GM11168 (cell line): Measurements from ENCODE around the gene IQCF5.
"Not testable (repeated sequence)": the region's sequence is repeated elsewhere in the genome, so short reads cannot be mapped to it uniquely, and the experiment has no call there.

ENCODE experiments used
- in situ Hi-C: fragments of 300-500 bp; cut with MboI; formaldehyde crosslinking; loops from one replicate; pipeline ENCODE4 v1.12.0; 2022; ENCODE audit warnings: low sequenced_read_pairs; ENCODE audit not compliant: unreplicated experiment

IQCF5 gene

DNA sequence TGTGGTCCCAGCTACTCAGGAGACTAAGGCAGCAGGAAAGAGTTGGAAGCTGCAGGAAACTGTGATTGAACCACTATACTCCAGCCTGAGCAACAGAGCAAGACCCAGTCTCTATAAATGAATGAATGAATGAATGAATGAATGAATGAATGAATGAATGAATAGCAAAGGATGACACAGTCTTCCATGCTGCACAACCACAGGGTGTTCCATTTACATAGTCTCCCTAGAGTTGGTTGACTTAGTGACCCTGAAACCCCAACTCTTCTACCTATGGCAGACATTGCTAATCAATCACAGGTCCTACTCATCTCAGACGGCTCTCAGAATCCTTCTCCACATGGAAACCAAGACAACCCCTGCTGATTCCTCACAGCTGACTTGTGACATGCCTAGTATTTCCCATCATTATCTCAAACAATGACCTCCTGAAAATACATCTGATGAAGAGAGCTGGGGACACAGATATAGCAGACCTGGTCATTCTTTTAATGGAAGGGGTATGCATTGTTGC, 2.1 kb downstream of the IQCF5 start:
- in situ Hi-C loops, result no loop called here

GRCh38 chr3:51869304-51869703, 6.1 kb downstream of the IQCF5 start:
- in situ Hi-C loops, result no loop called here

DNA sequence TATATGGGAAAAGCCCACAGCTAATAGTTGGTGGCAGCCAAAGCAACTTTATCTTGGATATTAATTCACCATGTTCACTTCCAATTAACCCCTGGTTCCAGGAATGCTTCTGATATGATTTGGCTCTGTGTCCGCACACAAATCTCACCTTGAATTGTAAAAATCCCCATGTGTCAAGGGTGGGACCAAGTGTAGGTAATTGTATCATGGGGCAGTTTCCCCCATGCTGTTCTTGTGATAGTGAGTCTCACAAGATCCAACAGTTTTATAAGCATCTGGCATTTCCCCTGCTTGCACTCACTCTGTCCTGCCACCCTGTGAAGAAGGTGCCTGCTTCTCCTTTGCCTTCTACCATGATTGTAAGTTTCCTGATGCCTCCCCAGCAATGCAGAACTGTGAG, 6.5 kb downstream of the IQCF5 start:
- in situ Hi-C loops, result not testable (repeated sequence)

DNA sequence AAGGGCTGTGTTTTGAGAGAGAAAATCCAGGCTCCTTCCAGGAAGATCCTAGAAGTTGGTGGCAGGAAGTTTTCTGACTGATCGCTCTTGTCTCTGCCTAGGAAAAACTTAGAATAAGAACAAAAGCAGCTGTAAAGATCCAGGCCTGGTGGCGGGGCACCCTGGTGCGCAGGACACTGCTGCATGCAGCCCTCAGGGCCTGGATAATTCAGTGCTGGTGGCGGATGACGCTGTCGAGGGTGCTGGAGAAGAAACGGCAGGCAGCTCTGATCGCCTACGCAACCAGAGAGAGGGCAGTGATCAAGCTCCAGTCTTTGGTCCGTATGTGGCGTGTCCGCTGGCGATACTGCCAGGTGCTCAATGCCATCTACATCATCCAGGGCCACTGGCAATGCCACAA, 12.5 kb downstream of the IQCF5 start:
- in situ Hi-C loops, result no loop called here

DNA sequence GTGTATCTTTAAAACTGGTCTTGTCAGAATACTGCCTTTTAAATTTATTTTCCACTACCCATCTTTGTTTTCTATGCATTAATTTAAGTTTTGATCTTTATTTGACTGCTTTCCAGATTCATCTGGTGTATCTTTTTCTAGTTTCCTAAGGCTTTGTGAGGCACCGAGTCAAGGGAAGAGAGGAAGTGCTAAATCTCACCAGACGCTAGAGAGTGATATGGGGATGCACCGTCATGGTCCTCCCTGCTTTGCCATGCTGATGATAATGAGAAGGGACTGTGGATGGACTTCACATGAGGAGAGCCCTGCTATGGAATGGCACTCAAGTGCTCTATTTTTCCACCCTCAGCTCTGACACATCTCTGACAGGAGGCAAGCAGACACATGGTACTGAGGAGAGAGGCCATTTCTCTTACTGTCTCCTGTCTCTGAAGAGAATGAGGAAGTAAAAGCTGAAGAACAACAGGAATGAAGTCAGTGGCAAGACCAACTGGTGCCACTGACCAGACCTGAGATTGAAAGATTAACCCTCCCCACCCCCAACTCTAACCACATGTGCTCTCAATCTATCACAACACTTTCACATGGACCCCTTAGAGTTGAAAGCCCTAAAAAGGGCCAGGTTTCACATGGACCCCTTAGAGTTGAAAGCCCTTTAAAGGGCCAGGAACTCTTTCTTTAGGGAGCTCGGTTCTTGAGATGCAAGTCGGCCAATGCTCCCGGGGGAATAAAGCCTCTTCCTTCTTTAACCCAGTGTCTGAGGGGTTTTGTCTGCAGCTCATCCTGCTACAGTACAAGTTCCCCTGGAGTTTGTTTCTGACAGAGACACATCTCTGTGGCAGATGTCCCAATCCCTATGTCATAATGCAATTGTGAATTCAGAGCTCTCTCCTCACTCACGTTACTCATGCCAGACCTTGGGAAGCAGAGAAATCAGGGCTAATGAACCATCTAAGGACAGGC, 14.4 kb downstream of the IQCF5 start, which contains the start of gene IQCF2:
TSS of gene IQCF2 (plus strand) at position 913 of the 963 bp plus-strand sequence. CDS start 52 bp downstream, outside the sequence.
- in situ Hi-C loops, result no loop called here

- in situ Hi-C loops, result not testable (repeated sequence)
Measured at GRCh38 chr3:51855411-51855810, 20.0 kb downstream of the IQCF5 start.

- in situ Hi-C loops, result no loop called here
Measured at GRCh38 chr3:51845129-51845528, 30.3 kb downstream of the IQCF5 start.

DNA sequence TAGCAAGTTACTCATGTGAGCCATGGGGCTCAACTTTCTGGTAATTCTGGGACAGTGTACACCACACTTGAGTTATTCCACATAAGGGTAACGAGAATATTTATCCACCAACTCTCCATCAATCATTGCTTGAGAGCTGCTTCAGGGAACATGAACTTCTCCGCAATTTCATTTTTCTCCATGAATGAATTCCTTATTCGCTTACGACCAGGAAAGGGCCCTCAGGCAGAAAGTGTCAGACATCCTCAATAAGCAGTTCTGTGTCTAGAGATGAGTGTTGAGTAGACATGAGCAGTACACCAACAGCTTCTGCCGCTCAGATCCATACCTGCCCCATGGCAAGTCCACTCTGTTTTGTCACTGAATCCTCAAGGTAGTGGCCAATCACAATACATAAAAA, 38.8 kb downstream of the IQCF5 start:
- in situ Hi-C loops, result no loop called here

DNA sequence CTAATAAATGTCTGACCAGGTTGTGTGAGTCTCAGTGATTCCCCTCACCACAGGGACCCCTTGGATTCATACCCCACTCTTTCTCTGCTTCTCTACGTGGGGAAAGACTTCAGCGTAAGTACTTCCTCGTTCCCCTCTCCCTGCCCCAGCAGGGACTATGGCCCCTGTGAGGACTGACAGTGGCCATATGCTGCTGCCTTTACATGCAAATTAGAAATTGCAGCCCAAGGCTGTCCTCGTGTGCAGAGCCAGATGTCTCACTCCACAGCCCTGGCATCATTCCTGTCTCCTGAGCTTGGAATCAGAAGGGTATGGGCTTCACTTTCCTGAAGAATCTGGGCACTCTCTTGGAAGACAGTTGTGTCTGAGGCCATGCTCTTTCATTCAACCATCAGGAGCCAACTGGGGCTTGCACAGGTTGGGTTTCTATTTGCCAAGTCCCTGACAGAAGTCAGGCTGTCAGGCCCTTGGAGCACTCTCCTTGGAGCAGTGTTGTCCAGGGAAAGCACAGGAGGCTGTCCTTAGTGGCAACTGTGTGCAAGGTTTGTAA, 44.5 kb downstream of the IQCF5 start:
- in situ Hi-C loops, result no loop called here

GRCh38 chr3:51830345-51830744, 45.1 kb downstream of the IQCF5 start:
- in situ Hi-C loops, result no loop called here

DNA sequence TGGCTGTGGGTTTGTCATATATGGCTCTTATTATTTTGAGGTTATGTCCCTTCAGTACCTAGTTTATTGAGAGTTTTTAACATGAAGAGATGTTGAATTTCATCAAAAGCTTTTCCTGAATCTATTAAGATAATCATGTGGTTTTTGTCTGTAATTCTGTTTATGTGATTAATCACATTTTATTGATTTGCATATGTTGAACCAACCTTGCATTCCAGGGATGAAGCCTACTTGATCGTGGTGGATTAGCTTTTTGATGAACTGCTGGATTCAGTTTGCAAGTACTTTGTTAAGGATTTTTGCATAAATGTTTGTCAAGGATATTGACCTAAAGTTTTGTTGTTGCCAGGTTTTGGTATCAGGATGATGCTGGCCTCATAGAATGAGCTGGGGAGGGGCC, 47.1 kb downstream of the IQCF5 start:
- in situ Hi-C loops, result no loop called here
